Measurements from ENCODE around the gene AHR.

The AHR gene

DNA sequence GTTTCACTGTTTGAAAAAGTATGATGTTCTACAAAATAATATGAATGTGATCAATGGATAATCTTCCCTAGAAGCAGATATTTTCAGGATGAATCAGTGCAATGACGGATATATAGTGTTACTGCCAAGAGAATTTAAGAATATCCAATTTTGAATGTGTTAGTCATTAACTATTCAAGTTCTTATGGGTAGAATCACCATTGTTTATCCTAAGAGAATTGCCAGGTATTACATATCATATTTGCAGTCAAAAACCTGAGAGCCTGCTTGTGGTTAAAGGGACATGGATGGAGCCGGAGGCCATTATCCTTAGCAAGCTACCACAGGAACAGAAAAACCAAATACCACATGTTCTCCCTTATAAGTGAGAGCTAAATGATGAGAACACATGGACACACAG is 26.9 kb downstream of the AHR start:
- TF ChIP-seq, protein P1, sequence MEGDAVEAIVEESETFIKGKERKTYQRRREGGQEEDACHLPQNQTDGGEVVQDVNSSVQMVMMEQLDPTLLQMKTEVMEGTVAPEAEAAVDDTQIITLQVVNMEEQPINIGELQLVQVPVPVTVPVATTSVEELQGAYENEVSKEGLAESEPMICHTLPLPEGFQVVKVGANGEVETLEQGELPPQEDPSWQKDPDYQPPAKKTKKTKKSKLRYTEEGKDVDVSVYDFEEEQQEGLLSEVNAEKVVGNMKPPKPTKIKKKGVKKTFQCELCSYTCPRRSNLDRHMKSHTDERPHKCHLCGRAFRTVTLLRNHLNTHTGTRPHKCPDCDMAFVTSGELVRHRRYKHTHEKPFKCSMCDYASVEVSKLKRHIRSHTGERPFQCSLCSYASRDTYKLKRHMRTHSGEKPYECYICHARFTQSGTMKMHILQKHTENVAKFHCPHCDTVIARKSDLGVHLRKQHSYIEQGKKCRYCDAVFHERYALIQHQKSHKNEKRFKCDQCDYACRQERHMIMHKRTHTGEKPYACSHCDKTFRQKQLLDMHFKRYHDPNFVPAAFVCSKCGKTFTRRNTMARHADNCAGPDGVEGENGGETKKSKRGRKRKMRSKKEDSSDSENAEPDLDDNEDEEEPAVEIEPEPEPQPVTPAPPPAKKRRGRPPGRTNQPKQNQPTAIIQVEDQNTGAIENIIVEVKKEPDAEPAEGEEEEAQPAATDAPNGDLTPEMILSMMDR (IDR thresholded peaks at IDR 0.05; ENCODE audit: low read depth, low read length): no peak
- no peak overlapping the region for H3K4me3 ChIP-seq (ENCODE audit: low read depth, low read length)

DNA sequence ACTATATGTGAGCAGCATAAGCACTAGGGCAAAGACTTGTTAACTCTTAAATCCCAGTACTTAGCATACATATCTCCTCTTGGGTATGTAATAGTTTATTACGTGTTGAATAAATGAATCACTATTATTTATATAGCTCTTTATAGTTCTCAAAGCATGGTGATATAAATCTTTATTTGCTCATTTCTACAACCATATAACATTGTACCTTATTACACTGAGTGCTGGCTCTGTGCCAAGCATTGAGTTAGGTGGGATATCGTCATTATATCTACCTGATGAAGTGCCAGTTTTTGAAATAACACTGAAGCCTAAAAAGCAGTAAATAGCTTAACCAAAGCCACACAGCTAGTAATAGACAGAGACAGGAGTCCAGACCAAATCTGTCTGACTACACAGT is 27.9 kb downstream of the AHR start:
- H3K4me3 ChIP-seq (ENCODE audit: low read depth, low read length): no peak overlapping the region
- TF ChIP-seq, protein P1 (IDR thresholded peaks at IDR 0.05; ENCODE audit: low read depth, low read length): no peak

DNA sequence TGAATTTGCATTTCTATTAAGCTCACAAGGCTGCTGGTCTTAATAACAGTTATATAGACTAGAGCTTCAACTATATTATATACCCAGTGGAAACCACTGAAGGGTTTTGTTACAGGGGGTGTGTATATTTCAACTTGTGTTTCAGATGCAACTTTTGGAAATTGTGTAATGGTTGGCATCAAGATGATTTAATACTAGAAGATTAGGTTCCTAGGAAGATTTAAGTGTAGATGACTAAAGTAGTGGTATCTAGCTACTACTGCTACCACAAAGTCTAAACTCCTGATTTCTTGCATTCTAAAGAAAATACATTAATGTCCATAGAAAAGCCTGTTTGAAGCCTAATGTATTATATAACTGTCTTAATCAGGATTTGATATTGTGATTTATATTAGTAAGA is 30.2 kb downstream of the AHR start:
- TF ChIP-seq, protein P1 (IDR thresholded peaks at IDR 0.05; ENCODE audit: low read depth, low read length): no peak
- no peak overlapping the region for H3K4me3 ChIP-seq (ENCODE audit: low read depth, low read length)

DNA sequence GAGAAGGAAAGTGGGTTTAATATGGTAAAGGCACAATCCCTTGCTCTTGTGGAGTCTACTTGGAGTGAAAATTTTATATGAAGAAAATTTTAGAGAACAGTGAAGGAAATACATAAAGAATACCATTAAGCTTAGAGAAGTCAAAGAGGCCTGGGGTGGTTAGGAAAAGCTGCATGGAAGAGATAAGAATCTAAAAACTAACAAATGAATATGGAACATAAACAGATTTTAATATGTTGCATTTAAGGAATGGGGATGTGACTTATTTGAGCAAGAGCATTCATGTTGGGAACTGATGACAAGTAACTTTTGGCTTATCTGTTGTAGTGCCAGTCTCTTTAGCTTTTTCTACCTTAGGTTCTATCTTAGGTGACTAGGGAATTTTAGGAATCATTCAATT is 31.0 kb downstream of the AHR start:
- no peak overlapping the region for H3K4me3 ChIP-seq (ENCODE audit: low read depth, low read length)
- TF ChIP-seq, protein P1 (IDR thresholded peaks at IDR 0.05; ENCODE audit: low read depth, low read length): no peak

- no peak overlapping the region for H3K4me3 ChIP-seq (ENCODE audit: low read depth, low read length)
- TF ChIP-seq, protein P1 (IDR thresholded peaks at IDR 0.05; ENCODE audit: low read depth, low read length): no peak
Observed at GRCh38 chr7:17331891-17332501, 33.5 kb downstream of the AHR start.

DNA sequence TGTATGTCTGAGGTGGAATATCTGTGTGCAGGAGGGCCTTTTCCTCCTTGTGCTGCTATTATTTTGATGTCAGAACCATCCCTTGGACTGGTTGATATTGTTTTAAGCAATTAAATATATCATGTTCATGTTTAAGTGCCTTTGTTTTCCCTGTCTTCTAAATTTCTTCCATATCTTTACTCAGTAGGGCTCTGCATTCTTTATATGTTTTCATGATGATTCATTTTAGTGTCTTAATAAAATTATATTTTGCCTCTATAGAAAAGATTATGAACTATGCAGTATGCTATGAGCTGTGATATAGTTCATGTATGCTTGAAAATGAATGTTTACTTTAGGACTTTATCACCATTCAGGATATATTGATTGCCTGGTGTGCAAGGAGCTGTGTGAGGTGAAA is 34.8 kb downstream of the AHR start:
- no peak overlapping the region for H3K4me3 ChIP-seq (ENCODE audit: low read depth, low read length)
- TF ChIP-seq, protein P1 (IDR thresholded peaks at IDR 0.05; ENCODE audit: low read depth, low read length): no peak

GRCh38 chr7:17336168-17336567 is 37.7 kb downstream of the AHR start:
- TF ChIP-seq, protein P1 (IDR thresholded peaks at IDR 0.05; ENCODE audit: low read depth, low read length): no peak

More at GRCh38 chr7:17336168-17336567, 37.7 kb downstream of the AHR start:
- no peak overlapping the region for H3K4me3 ChIP-seq (ENCODE audit: low read depth, low read length)

Measured in WI38 (cell line).